ENCODE measurements around the gene OR11H12.
"Not testable (repeated sequence)": the region's sequence is repeated elsewhere in the genome, so short reads cannot be mapped to it uniquely, and the experiment has no call there.

OR11H12 gene, protein sequence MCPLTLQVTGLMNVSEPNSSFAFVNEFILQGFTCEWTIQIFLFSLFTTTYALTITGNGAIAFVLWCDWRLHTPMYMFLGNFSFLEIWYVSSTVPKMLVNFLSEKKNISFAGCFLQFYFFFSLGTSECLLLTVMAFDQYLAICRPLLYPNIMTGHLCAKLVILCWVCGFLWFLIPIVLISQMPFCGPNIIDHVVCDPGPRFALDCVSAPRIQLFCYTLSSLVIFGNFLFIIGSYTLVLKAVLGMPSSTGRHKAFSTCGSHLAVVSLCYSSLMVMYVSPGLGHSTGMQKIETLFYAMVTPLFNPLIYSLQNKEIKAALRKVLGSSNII

DNA sequence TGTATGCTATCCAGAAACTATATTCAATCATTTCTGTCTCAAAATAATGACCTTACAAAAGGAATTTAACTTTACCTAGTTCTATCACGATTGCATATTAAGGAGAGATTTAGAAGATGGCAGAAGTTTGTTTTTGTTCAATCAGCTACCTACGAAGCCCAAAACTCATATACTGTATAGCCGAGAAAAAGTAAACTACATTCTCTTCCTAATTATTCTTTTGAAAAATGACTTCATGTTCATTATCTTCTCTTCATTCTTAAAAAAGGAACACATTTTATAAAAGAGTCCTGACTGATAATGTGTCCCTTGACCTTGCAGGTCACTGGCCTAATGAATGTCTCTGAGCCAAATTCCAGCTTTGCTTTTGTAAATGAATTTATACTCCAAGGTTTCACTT is at the start of gene OR11H12:
Gene OR11H12 (plus strand): TSS at position 301 of the 400 bp plus-strand sequence. CDS start 0 bp downstream, at position 301.
- not testable (repeated sequence) for DNase-seq

DNA sequence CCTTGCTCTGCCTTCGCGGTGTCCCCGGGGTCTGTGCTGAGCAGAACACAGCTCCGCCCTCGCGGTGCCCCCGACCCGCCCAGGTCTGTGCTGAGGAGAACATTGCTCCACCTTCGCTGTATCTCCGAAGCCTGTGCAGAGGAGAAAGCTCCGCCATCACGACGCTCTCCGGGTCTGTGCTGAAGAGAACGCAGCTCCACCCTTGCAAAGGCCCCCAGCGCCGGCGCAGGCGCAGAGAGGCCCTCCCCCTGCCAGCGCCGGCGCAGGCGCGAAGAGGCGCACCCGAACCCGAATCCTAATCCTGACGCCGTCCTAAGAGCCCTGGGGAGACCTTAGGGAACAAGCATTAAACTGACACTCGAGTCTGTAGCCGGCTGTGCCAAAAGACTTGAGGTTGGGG is 18.0 kb upstream of the OR11H12 start:
- not testable (repeated sequence) for DNase-seq

DNA sequence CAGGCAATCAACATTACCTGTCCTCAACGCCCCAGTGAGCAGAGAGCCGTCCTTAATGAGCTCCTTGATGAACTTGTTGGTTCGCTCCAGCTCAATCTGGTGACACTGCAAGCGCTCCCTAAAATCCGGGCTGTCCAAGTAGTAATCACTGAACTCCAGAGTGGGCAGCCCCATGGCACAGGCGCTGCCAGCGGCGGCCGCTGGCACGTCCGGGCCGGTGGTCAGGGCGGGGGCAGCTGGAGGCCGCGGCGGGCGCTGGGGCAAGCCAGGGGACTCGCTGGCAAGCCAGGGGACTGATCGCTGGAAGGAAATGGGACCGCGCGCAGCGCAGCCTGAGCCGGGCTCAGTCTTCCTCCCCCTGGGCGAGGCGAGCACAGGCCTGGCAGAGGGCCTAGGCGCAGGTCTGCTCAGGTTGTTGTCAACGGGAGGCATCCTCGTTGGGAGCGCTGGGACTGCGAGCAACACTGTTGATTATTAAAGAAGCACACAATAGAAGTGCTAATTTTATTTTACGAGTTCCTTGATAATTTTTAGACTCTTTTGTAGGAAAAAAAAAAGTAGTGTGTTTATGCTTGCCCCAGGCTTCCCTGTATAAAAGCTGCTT is 25.8 kb downstream of the OR11H12 start:
- DNase-seq = not testable (repeated sequence)

DNA sequence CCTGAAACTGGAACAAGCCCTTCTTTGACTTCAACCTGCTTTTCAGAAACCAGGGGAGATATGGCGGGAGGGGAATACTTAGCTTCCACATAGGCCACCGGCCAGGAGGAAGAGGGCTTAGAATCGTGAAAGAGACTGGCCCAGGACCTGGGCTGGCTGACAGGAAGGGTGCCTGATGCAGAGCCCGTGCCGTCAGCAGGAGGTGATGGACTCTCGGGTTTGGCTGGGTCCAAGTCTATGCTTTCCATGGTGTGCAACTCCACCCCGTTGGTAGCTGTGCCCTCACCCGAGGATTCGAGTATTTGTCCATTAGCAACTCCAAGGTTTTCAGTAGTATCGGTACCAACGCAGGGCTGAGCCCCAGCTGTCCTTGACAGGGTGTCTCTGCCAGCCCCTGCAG is 35.1 kb downstream of the OR11H12 start:
- not testable (repeated sequence) for DNase-seq

DNA sequence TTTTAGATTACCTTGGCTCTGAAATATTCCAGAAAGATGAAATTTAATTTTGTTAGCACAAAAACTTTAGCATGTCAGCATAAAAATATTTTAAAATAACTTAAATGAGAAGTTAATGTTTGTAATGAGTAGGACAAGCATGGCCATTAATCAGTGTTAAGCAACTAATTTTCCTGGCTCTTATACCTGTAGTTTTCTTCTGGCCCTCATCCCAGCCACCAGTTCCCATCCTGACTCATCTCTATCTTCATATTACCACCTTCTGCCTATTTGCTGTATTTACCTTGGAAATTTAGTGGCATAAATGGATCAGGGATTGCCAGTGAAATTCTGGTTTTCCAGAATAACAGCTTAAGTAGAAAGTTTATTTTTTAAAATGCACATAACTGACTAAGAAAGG is 37.1 kb downstream of the OR11H12 start:
- not testable (repeated sequence) for DNase-seq

DNA sequence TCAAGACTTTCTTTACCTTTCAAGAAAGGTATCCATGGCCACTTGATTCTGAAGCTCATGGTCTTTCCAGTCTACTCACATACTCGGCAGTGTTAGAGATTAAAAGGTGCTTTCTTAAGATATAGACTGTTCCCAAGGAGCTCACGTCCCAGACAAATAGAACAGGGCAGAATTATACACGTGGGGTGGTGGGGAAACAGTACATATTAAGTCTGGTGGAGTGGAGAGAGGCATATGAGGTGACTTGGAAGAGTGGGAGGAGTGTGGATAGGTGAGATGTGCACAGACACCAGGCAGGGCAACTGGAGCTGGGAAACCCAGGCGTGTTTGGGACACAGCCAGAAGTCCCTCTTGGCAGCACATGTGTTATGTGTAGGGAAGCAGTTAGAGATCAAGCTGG is 37.9 kb downstream of the OR11H12 start:
- DNase-seq = not testable (repeated sequence)

DNA sequence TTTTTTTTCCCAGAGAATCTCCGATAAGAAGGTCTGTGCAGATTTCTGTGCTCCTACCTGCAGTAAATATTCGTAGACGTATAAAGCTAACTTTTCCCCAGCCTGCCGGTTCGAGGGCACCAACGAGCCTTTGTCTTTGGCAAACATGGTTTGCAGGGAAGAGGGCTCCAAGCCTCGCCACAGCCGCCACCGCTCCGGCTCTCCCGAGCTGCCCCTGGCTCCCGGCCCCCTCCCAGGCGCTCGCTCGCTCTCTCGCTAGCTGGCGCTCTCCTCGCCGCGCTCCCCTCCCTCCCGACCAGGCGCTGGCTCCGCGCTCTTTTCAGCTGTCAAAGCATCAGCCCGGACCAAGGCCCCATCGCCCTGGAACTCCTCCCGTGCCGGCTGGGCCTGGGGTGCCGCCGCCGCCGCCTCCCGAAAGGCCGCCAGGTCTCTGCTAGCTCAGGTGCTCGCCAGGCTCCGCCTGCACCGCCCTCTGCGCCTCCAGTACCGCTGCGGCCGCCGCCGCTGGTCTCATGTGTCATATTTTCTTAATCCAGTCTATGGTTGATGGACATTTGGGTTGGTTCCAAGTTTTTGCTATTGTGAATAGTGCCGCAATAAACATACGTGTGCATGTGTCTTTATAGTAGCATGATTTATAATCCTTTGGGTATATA is 45.3 kb downstream of the OR11H12 start:
- not testable (repeated sequence) for DNase-seq

Measured in NCI-H1930 (cell line).